Measurements from ENCODE around the gene ACBD6.
"Not testable (repeated sequence)": the region's sequence is repeated elsewhere in the genome, so short reads cannot be mapped to it uniquely, and the experiment has no call there.

The ACBD6 gene

DNA sequence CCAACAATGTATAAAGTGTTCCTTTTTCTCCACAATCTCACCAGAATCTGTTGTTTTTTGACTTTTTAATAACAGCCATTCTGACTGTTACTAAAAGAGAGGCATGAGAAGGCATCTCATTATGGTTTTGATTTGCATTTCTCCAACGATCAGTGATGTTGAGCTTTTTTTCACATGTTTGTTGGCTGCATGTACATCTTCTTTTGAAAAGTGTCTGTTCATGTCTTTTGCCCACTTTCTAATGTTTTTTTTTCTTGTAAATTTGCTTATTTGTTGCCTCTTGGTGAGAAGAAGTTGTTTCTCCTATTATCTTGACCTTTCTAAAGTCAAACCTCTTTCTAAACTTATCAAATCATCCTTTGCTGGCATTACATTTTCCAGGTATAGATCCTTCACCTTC is 80.8 kb downstream of the ACBD6 start:
- Histone ChIP-seq H3K79me2 (ENCODE audit: control insufficient read depth, insufficient read depth, low read length, unreplicated experiment) (no peaks in the 10 kb centered on the region), H3K27me3 (ENCODE audit: insufficient read depth, low read length) (no peaks in the 10 kb centered on the region), H2AFZ (ENCODE audit: low read length, unreplicated experiment) (no peak overlapping the region), H3K36me3 (ENCODE audit: insufficient read depth, low read length) (peaks cover 8% of the 10 kb centered on the region; the same call in 1 of the 2 replicates), H3K27ac (ENCODE audit: low read depth, low read length) (no peak overlapping the region), H3K4me3 (ENCODE audit: low read depth, low read length) (no peak overlapping the region), H3K4me1 (ENCODE audit: control insufficient read depth, insufficient read depth, low read length, unreplicated experiment) (no peaks in the 10 kb centered on the region)

DNA sequence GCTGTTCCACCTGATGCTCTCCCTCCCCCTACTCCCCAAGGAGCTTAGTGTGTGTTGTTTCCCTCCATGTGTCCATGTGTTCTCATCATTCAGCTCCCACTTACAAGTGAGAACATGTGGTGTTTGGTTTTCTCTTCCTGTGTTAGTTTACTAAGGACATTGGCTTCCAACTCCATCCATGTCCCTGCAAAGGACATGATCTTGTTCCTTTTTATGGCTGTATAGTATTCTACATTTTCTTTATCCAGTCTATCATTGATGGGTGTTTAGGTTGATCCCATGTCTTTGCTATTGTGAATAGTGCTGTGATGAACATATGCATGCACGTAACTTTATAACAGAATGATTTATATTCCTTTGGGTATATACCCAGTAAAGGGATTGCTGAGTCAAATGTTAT is 81.2 kb downstream of the ACBD6 start:
- not testable (repeated sequence) for H3K4me1 ChIP-seq (ENCODE audit: control insufficient read depth, insufficient read depth, low read length, unreplicated experiment); H2AFZ ChIP-seq (ENCODE audit: low read length, unreplicated experiment); H3K79me2 ChIP-seq (ENCODE audit: control insufficient read depth, insufficient read depth, low read length, unreplicated experiment); H3K27ac ChIP-seq (ENCODE audit: low read depth, low read length); H3K36me3 ChIP-seq (ENCODE audit: insufficient read depth, low read length); H3K4me3 ChIP-seq (ENCODE audit: low read depth, low read length); H3K27me3 ChIP-seq (ENCODE audit: insufficient read depth, low read length)

DNA sequence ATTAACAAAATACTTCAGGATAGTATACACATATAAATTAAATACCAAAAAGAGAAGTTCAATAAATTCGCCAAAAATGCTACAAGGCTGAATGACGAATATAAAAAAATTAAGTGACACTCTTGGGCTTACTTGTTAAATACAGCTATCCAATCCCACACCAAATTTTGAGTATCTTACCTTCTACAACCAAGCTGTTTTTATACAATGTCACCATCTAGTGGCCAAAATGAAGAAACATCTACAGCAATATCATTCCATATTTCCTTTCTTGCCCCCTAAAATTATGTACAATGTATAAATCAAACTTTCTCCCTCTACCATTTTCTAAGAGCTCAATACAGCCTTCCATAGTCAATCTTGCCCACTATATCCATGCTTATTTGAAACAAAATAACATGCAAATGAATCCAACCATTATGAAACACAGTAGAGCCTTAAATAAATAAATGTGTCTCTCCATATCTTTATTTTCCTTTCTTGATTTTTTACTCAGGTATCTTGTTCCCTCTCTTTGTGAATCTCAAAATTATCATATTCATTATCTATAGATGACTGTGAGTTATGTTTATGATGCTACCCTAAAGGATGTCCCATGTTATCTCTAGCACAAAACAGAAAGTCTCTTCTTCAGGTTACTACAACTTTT is 86.3 kb downstream of the ACBD6 start:
- Histone ChIP-seq H3K79me2 (ENCODE audit: control insufficient read depth, insufficient read depth, low read length, unreplicated experiment) (no peaks in the 10 kb centered on the region), H3K27me3 (ENCODE audit: insufficient read depth, low read length) (no peaks in the 10 kb centered on the region), H3K4me1 (ENCODE audit: control insufficient read depth, insufficient read depth, low read length, unreplicated experiment) (no peaks in the 10 kb centered on the region), H3K4me3 (ENCODE audit: low read depth, low read length) (no peak overlapping the region), H3K27ac (ENCODE audit: low read depth, low read length) (no peak overlapping the region), H3K36me3 (ENCODE audit: insufficient read depth, low read length) (0 out of 2 replicates have a peak, but pooled peaks cover 2% of the 10 kb centered on the region), H2AFZ (ENCODE audit: low read length, unreplicated experiment) (no peak overlapping the region)

DNA sequence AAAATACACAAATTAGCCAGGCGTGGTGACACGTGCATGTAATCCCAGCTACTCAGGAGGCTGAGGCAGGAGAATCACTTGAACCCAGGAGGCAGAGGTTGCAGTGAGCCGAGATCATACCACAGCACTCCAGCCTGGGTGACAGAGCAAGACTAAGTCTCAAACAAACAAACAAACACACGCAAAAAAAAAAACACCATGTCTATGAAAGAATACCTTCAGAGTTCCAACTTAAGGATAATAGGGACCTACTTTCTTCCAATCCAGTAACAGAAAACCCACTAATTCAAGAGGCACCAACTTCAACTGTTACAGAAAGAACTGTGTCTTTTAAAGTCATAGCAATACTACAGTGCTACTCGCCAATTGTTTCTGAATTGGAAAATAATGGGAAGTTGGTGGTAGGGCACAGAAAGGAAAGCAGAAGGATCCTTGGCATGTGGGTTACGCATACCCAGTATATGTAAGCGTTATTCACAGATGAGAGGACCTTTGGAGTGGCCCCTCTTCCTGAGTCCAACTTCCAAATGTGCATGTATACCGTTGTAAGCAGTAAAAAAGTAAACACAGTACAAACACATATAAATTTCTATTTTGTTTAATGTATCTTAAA is 87.0 kb downstream of the ACBD6 start:
- no peak overlapping the region for H3K4me3 ChIP-seq (ENCODE audit: low read depth, low read length)
- no peaks in the 10 kb centered on the region for H3K4me1 ChIP-seq (ENCODE audit: control insufficient read depth, insufficient read depth, low read length, unreplicated experiment)
- no peaks in the 10 kb centered on the region for H3K27me3 ChIP-seq (ENCODE audit: insufficient read depth, low read length)
- no peak overlapping the region for H3K27ac ChIP-seq (ENCODE audit: low read depth, low read length)
- H2AFZ ChIP-seq (ENCODE audit: low read length, unreplicated experiment): no peak overlapping the region
- 0 out of 2 replicates have a peak, but pooled peaks cover 9% of the 10 kb centered on the region for H3K36me3 ChIP-seq (ENCODE audit: insufficient read depth, low read length)
- no peaks in the 10 kb centered on the region for H3K79me2 ChIP-seq (ENCODE audit: control insufficient read depth, insufficient read depth, low read length, unreplicated experiment)

DNA sequence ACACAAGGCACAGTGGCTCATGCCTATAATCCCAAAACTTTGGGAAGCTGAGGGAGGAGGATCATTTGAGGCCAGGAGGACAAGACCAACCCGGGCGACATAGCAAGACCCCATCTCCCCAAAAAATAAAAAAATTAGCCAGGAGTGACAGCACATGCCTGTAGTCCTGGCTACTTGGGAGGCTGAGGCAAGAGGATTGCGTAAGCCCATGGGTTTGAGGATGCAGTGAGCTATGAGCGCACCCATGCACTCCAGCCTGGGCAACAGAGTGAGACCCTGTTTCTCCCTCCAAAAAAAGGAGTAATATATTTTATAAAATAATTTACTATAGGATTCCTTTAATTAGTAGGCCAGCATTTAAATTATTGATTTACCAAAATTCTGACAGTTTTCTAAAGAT is 89.8 kb downstream of the ACBD6 start:
- no peaks in the 10 kb centered on the region for H3K4me1 ChIP-seq (ENCODE audit: control insufficient read depth, insufficient read depth, low read length, unreplicated experiment)
- no peaks in the 10 kb centered on the region for H3K27me3 ChIP-seq (ENCODE audit: insufficient read depth, low read length)
- no peak overlapping the region for H2AFZ ChIP-seq (ENCODE audit: low read length, unreplicated experiment)
- no peak overlapping the region for H3K27ac ChIP-seq (ENCODE audit: low read depth, low read length)
- H3K36me3 ChIP-seq (ENCODE audit: insufficient read depth, low read length): 0 out of 2 replicates have a peak, but pooled peaks cover 9% of the 10 kb centered on the region
- H3K4me3 ChIP-seq (ENCODE audit: low read depth, low read length): no peak overlapping the region
- H3K79me2 ChIP-seq (ENCODE audit: control insufficient read depth, insufficient read depth, low read length, unreplicated experiment): no peaks in the 10 kb centered on the region

- H3K4me3 ChIP-seq (ENCODE audit: low read depth, low read length); H3K36me3 ChIP-seq (ENCODE audit: insufficient read depth, low read length); H3K27me3 ChIP-seq (ENCODE audit: insufficient read depth, low read length); H3K79me2 ChIP-seq (ENCODE audit: control insufficient read depth, insufficient read depth, low read length, unreplicated experiment); H3K4me1 ChIP-seq (ENCODE audit: control insufficient read depth, insufficient read depth, low read length, unreplicated experiment); H3K27ac ChIP-seq (ENCODE audit: low read depth, low read length); H2AFZ ChIP-seq (ENCODE audit: low read length, unreplicated experiment): not testable (repeated sequence)
Observed at GRCh38 chr1:180408128-180408527, 94.2 kb downstream of the ACBD6 start.

DNA sequence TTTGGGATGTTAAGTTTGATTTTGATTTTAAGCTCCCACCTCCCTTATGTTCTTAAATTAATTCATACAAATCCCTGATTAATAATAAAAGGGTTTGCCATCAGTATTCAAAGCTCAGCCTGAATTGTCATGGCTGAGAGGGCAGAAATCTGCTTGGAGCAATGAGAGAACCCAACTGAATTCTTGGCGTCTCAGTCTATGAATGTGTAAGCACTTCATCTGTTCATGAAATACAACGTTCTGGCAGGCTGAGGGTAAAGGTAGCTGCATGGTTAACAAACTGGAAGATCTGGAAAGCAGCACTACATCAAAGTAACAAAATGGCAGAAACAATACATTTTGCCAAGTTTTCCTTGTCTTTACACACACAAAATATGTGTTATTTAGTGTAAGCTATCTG is 95.3 kb downstream of the ACBD6 start:
- H3K4me1 ChIP-seq (ENCODE audit: control insufficient read depth, insufficient read depth, low read length, unreplicated experiment): no peaks in the 10 kb centered on the region
- H2AFZ ChIP-seq (ENCODE audit: low read length, unreplicated experiment): no peak overlapping the region
- H3K79me2 ChIP-seq (ENCODE audit: control insufficient read depth, insufficient read depth, low read length, unreplicated experiment): peaks cover 2% of the 10 kb centered on the region
- no peak overlapping the region for H3K4me3 ChIP-seq (ENCODE audit: low read depth, low read length)
- no peak overlapping the region for H3K27ac ChIP-seq (ENCODE audit: low read depth, low read length)
- H3K36me3 ChIP-seq (ENCODE audit: insufficient read depth, low read length): 0 out of 2 replicates have a peak, but pooled peaks cover 9% of the 10 kb centered on the region
- no peaks in the 10 kb centered on the region for H3K27me3 ChIP-seq (ENCODE audit: insufficient read depth, low read length)

- Histone ChIP-seq H3K79me2 (ENCODE audit: control insufficient read depth, insufficient read depth, low read length, unreplicated experiment) (peaks cover 2% of the 10 kb centered on the region), H3K4me3 (ENCODE audit: low read depth, low read length) (no peak overlapping the region), H3K4me1 (ENCODE audit: control insufficient read depth, insufficient read depth, low read length, unreplicated experiment) (no peaks in the 10 kb centered on the region), H3K27ac (ENCODE audit: low read depth, low read length) (no peak overlapping the region), H2AFZ (ENCODE audit: low read length, unreplicated experiment) (no peak overlapping the region), H3K36me3 (ENCODE audit: insufficient read depth, low read length) (no peaks in the 10 kb centered on the region), H3K27me3 (ENCODE audit: insufficient read depth, low read length) (no peaks in the 10 kb centered on the region)
Observed at GRCh38 chr1:180402551-180402950, 99.8 kb downstream of the ACBD6 start.

GRCh38 chr1:180402001-180402400 is 100.4 kb downstream of the ACBD6 start:
- H3K4me1 ChIP-seq (ENCODE audit: control insufficient read depth, insufficient read depth, low read length, unreplicated experiment): no peaks in the 10 kb centered on the region
- H3K27me3 ChIP-seq (ENCODE audit: insufficient read depth, low read length): no peaks in the 10 kb centered on the region
- no peak overlapping the region for H2AFZ ChIP-seq (ENCODE audit: low read length, unreplicated experiment)
- peaks cover 2% of the 10 kb centered on the region for H3K79me2 ChIP-seq (ENCODE audit: control insufficient read depth, insufficient read depth, low read length, unreplicated experiment)
- H3K36me3 ChIP-seq (ENCODE audit: insufficient read depth, low read length): no peaks in the 10 kb centered on the region
- no peak overlapping the region for H3K27ac ChIP-seq (ENCODE audit: low read depth, low read length)
- H3K4me3 ChIP-seq (ENCODE audit: low read depth, low read length): no peak overlapping the region

GRCh38 chr1:180397175-180397574 is 105.2 kb downstream of the ACBD6 start:
- no peak overlapping the region for H3K4me3 ChIP-seq (ENCODE audit: low read depth, low read length)
- no peaks in the 10 kb centered on the region for H3K4me1 ChIP-seq (ENCODE audit: control insufficient read depth, insufficient read depth, low read length, unreplicated experiment)
- no peak overlapping the region for H3K27ac ChIP-seq (ENCODE audit: low read depth, low read length)
- peaks cover 2% of the 10 kb centered on the region for H3K79me2 ChIP-seq (ENCODE audit: control insufficient read depth, insufficient read depth, low read length, unreplicated experiment)
- H2AFZ ChIP-seq (ENCODE audit: low read length, unreplicated experiment): no peak overlapping the region
- H3K27me3 ChIP-seq (ENCODE audit: insufficient read depth, low read length): no peaks in the 10 kb centered on the region
- peaks cover 19% of the 10 kb centered on the region for H3K36me3 ChIP-seq (ENCODE audit: insufficient read depth, low read length)

- Histone ChIP-seq H2AFZ (ENCODE audit: low read length, unreplicated experiment) (no peak overlapping the region), H3K4me1 (ENCODE audit: control insufficient read depth, insufficient read depth, low read length, unreplicated experiment) (no peaks in the 10 kb centered on the region), H3K79me2 (ENCODE audit: control insufficient read depth, insufficient read depth, low read length, unreplicated experiment) (peaks cover 2% of the 10 kb centered on the region), H3K36me3 (ENCODE audit: insufficient read depth, low read length) (peaks cover 19% of the 10 kb centered on the region), H3K27me3 (ENCODE audit: insufficient read depth, low read length) (no peaks in the 10 kb centered on the region), H3K27ac (ENCODE audit: low read depth, low read length) (no peak overlapping the region), H3K4me3 (ENCODE audit: low read depth, low read length) (no peak overlapping the region)
Observed at GRCh38 chr1:180392427-180393145, 109.8 kb downstream of the ACBD6 start.
